ENCODE data around the gene CCNB3.

GRCh38 chrX:50386520-50386919 lies 182.0 kb downstream of the CCNB3 start:
- TF ChIP-seq POLR2A (IDR thresholded peaks at IDR 0.05) (no peak), EP300 (IDR thresholded peaks at IDR 0.05) (no peak)
